Breast epithelium (tissue), 4 donors: ENCODE data around the gene TCHP. TPM values are rescaled to one million over a fixed set of nuclear protein-coding genes. Genes with fewer than 3 reads are reported as not detected.

ENCODE experiments used
- DNase-seq, 2 donors: peaks; one replicate each; pipeline ENCODE4 v3.0.0-alpha.2; 2019; ENCODE audit warnings: low spot score in 2 of 2
- H3K27ac ChIP-seq, 2 donors: fragments of 200-600 bp; sonication (generic) in 1 of 2; one replicate each; pipeline ENCODE4 v1.5.1; 2016 to 2019; ENCODE audit warnings: mild to moderate bottlenecking in 1 of 2
- H3K27me3 ChIP-seq, 2 donors: fragments of 200-600 bp; sonication (generic) in 1 of 2; one replicate each; pipeline versions ENCODE4 v1.5.1 to v1.6.0; 2017 to 2019; ENCODE audit warnings: control low read depth in 1 of 2, mild to moderate bottlenecking in 1 of 2
- H3K36me3 ChIP-seq: fragments of 200-600 bp; one replicate; pipeline ENCODE4 v1.5.1; 2019
- H3K4me1 ChIP-seq, 2 donors: fragments of 200-600 bp; sonication (generic); one replicate each; pipeline ENCODE4 v1.5.1; 2016 to 2019; ENCODE audit warnings: control low read depth in 1 of 2
- H3K4me3 ChIP-seq, 3 donors: fragments of 200-600 bp; sonication (generic); 1 replicate in 2 of 3; 2 replicates in 1 of 3; pipeline ENCODE4 v1.5.1; 2016 to 2019; ENCODE audit warnings: mild to moderate bottlenecking in 3 of 3, moderate library complexity in 2 of 3
- H3K9me3 ChIP-seq, 2 donors: fragments of 200-600 bp; sonication (generic) in 1 of 2; one replicate each; pipeline ENCODE4 v1.5.1; 2016 to 2019; ENCODE audit warnings: control low read depth in 1 of 2
- POLR2A ChIP-seq: fragments of 450-650 bp; IDR thresholded peaks from one replicate; pipeline ENCODE4 v1.6.1; 2016; ENCODE audit warnings: antibody characterized with exemption, mild to moderate bottlenecking, moderate library complexity
- POLR2AphosphoS5 ChIP-seq, 3 donors: sonication (generic); formaldehyde crosslinking; IDR thresholded peaks; one replicate each; pipeline ENCODE4 v1.6.1; 2017; ENCODE audit warnings: antibody characterized with exemption in 3 of 3
- intact Hi-C: fragments of 100-400 bp; cut with DNase I; formaldehyde crosslinking; loops from one replicate; pipeline ENCODE4 v1.15.1; 2023; ENCODE audit warnings: low total_unique reads
- total RNA-seq, 3 donors: library from RNA; depleted of rRNA; stranded (reverse); fragments of >200 nt; gene quantifications; one replicate each; pipeline ENCODE4 v1.1.0, GENCODE V29; 2016
- TF ChIP-seq, protein P1 (sequence below), 3 donors: fragments of 450-650 bp; IDR thresholded peaks; one replicate each; pipeline ENCODE4 v1.5.1; 2016 to 2017; ENCODE audit warnings: antibody characterized with exemption in 3 of 3, mild to moderate bottlenecking in 3 of 3, moderate library complexity in 3 of 3

Gene TCHP
- total RNA-seq, 3 donors from 2014 or later: 10.2 to 20.0 (median 18.6) TPM

DNA sequence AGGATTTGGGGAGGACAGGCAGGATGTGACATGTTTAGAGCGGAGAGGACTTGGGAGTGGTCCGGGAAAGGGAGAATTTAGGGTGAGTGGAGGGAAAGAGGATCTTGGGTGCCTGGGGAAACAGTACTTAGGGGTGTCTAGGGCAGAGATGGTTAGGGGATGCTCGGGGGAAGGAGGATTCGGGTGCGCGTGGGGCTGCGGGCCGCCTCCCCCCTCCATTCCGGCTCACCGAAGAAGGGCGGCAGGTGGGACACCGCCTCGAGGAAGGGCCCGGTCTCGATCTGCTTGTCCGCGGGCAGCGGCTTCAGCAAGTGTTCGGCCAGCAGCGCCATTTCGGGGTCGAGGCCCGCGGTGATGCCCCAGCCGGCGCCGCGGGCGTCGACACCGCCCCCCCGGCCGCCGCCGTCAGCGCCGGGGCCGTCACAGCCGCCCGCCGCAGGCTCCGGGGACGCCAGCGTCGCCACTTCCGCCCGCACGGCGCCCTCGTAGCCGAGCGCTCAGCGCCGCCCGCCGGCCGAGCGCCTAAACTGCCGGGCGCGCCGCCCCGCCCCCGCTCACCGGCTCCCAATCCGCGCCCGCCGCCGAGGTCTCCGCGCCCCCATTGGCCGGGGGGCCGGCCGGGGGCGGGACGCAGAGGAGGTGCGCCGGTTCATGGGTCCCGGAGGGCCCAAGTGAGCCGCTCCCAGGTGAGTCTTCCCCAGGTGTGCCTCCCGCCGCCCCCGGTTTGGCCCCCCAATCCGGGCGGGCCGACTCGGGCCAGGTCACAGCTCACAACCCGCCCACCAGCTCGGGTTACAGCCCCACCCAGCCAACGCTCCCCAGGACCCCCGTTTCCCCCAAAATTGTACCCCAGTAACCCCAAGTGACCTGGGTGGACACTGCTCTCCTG lies 19.8 kb upstream of the TCHP start, which contains the start of gene GLTP:
TSS of gene GLTP (minus strand) at position 499 of the 889 bp plus-strand sequence. CDS start at position 332, 167 bp downstream.
- Histone ChIP-seq H3K4me1 (peaks cover 6 to 14% of the 10 kb centered on the region in 2 donors), H3K27ac (peak within 1 kb of the TSS; percentile 89 to 92), H3K4me3 (peak within 1 kb of the TSS; percentile 73 to 81 (median 81)), H3K27me3 (no peaks in the 10 kb centered on the region), H3K36me3 (no peaks in the 10 kb centered on the region), H3K9me3 (no peaks in the 10 kb centered on the region)
- intact Hi-C loops: no loop called here
- peak; percentile 79 to 82 for DNase-seq
- no peak for TF ChIP-seq POLR2A
- TF ChIP-seq, protein P1, sequence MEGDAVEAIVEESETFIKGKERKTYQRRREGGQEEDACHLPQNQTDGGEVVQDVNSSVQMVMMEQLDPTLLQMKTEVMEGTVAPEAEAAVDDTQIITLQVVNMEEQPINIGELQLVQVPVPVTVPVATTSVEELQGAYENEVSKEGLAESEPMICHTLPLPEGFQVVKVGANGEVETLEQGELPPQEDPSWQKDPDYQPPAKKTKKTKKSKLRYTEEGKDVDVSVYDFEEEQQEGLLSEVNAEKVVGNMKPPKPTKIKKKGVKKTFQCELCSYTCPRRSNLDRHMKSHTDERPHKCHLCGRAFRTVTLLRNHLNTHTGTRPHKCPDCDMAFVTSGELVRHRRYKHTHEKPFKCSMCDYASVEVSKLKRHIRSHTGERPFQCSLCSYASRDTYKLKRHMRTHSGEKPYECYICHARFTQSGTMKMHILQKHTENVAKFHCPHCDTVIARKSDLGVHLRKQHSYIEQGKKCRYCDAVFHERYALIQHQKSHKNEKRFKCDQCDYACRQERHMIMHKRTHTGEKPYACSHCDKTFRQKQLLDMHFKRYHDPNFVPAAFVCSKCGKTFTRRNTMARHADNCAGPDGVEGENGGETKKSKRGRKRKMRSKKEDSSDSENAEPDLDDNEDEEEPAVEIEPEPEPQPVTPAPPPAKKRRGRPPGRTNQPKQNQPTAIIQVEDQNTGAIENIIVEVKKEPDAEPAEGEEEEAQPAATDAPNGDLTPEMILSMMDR (IDR thresholded peaks at IDR 0.05): peak in 1 of 3 donors; percentile 97

DNA sequence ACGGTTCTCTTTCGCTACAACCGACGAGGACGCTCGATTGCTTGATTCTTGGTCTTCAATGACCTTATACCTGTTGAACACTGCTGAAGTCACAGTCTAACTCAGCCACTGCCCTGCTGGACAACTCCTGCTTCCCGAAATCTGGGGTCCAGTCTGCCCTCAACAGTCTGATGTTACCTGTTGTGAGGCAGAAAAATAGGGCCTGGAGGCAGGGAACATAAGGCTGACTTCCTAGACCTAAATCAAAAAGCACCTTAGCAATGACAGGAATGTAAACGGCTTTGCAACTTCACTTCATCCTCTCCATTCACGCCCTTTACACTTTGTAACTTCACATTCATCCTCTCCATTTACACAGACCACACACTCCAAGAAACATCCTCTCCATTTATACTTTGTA lies 19.1 kb upstream of the TCHP start:
- intact Hi-C loops: no loop called here
- no peak for DNase-seq
- TF ChIP-seq POLR2AphosphoS5 (IDR thresholded peaks at IDR 0.05): no peak
- TF ChIP-seq, protein P1 (IDR thresholded peaks at IDR 0.05): no peak
- TF ChIP-seq POLR2A: no peak
- Histone ChIP-seq H3K27me3 (no peaks in the 10 kb centered on the region), H3K9me3 (no peaks in the 10 kb centered on the region), H3K4me3 (peak overlapping the region; percentile 73 to 81 (median 81)), H3K27ac (peak overlapping the region; percentile 89 to 92), H3K4me1 (peaks cover 6 to 9% of the 10 kb centered on the region in 2 donors), H3K36me3 (no peaks in the 10 kb centered on the region)

DNA sequence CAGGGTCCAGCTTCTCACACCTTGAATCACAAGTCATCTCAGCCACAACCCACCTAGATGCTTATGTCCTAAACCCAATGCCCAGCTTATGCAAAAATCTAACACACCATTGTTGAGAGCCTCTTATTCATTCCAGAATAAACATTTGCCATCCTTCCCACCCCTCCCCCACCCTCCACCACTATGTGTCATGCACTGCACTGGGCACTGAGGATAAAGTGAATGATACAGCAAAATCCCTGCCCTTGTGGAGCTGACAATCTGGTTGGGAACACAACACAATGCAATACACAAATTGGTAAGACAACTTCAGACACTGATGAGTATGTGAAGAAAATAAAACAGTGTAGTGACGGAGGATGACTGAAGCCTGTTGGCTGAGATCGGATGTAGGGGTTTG lies 18.3 kb upstream of the TCHP start:
- peaks cover 6 to 9% of the 10 kb centered on the region in 2 donors for H3K4me1 ChIP-seq
- no peak overlapping the region for H3K27ac ChIP-seq
- no peaks in the 10 kb centered on the region for H3K36me3 ChIP-seq
- H3K4me3 ChIP-seq: no peak overlapping the region
- no peaks in the 10 kb centered on the region for H3K9me3 ChIP-seq
- intact Hi-C loops: no loop called here
- TF ChIP-seq, protein P1 (IDR thresholded peaks at IDR 0.05): no peak
- TF ChIP-seq POLR2AphosphoS5 (IDR thresholded peaks at IDR 0.05): no peak
- no peak for TF ChIP-seq POLR2A
- no peak for DNase-seq
- H3K27me3 ChIP-seq: no peaks in the 10 kb centered on the region

DNA sequence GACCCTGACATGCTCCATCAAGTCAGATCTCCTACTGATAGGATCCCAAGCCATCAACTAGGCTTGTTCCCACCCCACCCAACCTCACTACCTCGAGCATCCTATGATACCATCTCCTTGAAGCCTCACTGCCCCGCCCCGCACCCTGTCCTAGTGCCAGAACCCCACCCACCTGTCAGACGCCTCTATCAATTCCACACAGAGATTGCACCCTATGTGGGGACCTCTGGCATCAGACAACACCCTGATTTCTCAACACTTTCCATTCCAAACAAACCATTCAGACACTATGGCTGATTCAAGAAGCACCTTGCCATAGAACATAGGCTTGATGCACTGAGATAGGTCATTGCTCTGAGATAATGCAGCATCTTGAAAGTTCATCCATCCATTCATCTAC lies 16.6 kb upstream of the TCHP start:
- Histone ChIP-seq H3K36me3 (no peaks in the 10 kb centered on the region), H3K9me3 (no peaks in the 10 kb centered on the region), H3K4me3 (no peak overlapping the region), H3K4me1 (peaks cover 6 to 9% of the 10 kb centered on the region in 2 donors), H3K27ac (no peak overlapping the region), H3K27me3 (no peaks in the 10 kb centered on the region)
- no peak for TF ChIP-seq POLR2A
- no peak for TF ChIP-seq POLR2AphosphoS5 (IDR thresholded peaks at IDR 0.05)
- no peak for DNase-seq
- intact Hi-C loops: no loop called here

DNA sequence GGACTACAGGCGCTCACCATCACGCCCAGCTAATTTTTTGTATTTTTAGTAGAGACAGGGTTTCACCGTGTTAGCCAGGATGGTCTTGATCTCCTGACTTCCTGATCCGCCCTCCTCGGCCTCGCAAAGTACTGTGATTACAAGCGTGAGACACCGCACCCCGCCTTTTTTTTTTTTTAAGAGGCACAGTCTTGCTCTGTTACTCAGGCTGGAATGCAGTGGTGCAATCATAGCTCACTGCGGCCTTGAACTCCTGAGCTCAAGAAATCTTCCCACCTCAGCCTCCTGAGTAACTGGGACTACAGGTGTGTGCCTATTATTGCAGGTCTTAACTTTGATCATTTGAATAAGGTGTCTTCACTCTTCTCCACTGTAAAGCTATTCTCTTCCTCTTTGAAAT lies 14.5 kb upstream of the TCHP start:
- Histone ChIP-seq H3K4me3 (no peak overlapping the region), H3K9me3 (no peaks in the 10 kb centered on the region), H3K27ac (no peak overlapping the region), H3K27me3 (no peaks in the 10 kb centered on the region), H3K36me3 (no peaks in the 10 kb centered on the region), H3K4me1 (no peaks in the 10 kb centered on the region)
- TF ChIP-seq POLR2AphosphoS5 (IDR thresholded peaks at IDR 0.05) (no peak), POLR2A (no peak)
- TF ChIP-seq, protein P1 (IDR thresholded peaks at IDR 0.05): no peak
- intact Hi-C loops: no loop called here
- no peak for DNase-seq
